ENCODE measurements around the gene OSBPL1A. TPM values are rescaled to one million over a fixed set of nuclear protein-coding genes. Genes with fewer than 3 reads are reported as not detected.

The OSBPL1A gene
- total RNA-seq, 4 donors from 2014 or later, result 52.9 to 67.6 (median 59.0) TPM

DNA sequence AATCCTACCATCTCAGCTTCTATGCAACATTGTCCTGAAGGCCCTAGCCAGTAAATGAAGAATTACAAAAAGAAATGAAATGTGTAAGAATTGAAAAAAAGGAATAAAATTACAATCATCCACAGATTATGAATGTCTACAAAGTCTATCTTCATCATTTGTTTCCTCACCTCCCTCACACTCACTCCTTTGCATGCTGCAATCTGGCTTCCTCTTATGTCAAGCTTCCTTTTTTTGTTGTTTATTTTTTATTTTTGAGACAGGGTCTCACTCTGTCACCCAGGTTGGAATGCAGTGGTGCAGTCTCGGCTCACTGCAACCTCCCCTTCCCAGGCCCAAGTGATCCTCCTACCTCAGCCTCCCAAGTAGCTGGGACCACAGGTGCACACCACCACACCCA is 129.7 kb downstream of the OSBPL1A start:
- H3K4me3 ChIP-seq, result no peak overlapping the region
- H3K36me3 ChIP-seq, result no peaks in the 10 kb centered on the region
- peaks cover 0 to 25% (median 0%) of the 10 kb centered on the region in 4 donors for H3K4me1 ChIP-seq
- TF ChIP-seq POLR2A (IDR thresholded peaks at IDR 0.05), result no peak
- TF ChIP-seq, protein P1, sequence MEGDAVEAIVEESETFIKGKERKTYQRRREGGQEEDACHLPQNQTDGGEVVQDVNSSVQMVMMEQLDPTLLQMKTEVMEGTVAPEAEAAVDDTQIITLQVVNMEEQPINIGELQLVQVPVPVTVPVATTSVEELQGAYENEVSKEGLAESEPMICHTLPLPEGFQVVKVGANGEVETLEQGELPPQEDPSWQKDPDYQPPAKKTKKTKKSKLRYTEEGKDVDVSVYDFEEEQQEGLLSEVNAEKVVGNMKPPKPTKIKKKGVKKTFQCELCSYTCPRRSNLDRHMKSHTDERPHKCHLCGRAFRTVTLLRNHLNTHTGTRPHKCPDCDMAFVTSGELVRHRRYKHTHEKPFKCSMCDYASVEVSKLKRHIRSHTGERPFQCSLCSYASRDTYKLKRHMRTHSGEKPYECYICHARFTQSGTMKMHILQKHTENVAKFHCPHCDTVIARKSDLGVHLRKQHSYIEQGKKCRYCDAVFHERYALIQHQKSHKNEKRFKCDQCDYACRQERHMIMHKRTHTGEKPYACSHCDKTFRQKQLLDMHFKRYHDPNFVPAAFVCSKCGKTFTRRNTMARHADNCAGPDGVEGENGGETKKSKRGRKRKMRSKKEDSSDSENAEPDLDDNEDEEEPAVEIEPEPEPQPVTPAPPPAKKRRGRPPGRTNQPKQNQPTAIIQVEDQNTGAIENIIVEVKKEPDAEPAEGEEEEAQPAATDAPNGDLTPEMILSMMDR (IDR thresholded peaks at IDR 0.05), result no peak
- no peak overlapping the region for H3K27ac ChIP-seq
- no peaks in the 10 kb centered on the region for H3K27me3 ChIP-seq
- no peak for DNase-seq
- H3K9me3 ChIP-seq, result no peaks in the 10 kb centered on the region

DNA sequence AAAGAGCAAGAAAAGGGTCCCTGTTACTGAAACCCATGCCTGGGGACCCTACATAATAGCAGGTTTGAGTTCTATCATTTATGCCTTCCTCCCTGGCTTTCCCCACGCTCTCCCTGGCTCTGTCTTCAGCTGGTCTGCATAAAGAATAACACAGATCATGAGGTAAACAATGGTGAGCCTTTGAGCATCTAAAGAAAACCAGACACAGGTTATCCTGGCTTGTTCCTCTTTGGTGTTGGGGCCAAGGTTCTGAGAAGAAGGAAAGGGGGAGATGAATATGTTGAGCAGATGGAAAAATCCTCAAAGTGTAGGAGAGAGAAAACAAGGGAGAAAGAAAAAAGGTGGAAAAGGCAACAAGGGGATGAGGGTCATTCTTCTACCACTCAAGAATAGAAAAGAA is 131.5 kb downstream of the OSBPL1A start:
- DNase-seq, result no peak
- H3K9me3 ChIP-seq, result no peaks in the 10 kb centered on the region
- H3K27ac ChIP-seq, result peak overlapping the region in 1 of 4 donors; percentile 31
- no peak overlapping the region for H3K4me3 ChIP-seq
- TF ChIP-seq, protein P1 (IDR thresholded peaks at IDR 0.05), result no peak
- TF ChIP-seq POLR2A (IDR thresholded peaks at IDR 0.05), result no peak
- H3K27me3 ChIP-seq, result no peaks in the 10 kb centered on the region
- H3K36me3 ChIP-seq, result no peaks in the 10 kb centered on the region
- peaks cover 0 to 28% (median 1%) of the 10 kb centered on the region in 4 donors for H3K4me1 ChIP-seq

DNA sequence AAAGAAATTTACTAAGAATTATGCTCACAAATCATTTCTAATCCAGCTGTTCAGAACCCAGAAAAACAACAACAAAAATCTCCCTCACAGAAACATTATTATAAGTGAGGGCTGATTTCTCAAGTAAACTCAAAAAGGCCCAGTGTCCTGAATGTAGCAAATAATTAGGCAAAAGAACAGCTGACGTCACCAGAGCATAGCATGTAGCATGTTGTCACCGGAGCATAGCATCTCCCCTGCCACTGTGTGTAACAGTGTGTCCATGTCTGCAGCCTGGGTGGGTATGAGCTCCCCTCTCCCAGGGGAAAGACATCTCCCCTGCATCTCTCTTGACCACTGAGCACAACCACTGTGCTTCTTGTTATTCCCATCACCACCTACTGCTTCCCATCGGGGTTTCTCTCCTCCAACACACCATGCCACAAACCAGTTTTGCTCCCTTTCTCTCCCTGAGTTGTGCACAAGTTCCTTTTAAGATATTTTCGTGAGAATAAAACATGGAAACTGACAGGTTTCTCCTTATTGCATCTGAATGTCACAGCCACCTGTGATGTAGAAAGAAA is 132.0 kb downstream of the OSBPL1A start:
- TF ChIP-seq POLR2A (IDR thresholded peaks at IDR 0.05), result no peak
- TF ChIP-seq, protein P1 (IDR thresholded peaks at IDR 0.05), result no peak
- no peak for DNase-seq
- H3K4me3 ChIP-seq, result no peak overlapping the region
- no peaks in the 10 kb centered on the region for H3K27me3 ChIP-seq
- H3K27ac ChIP-seq, result peak overlapping the region in 1 of 4 donors; percentile 31
- H3K4me1 ChIP-seq, result peaks cover 0 to 31% (median 1%) of the 10 kb centered on the region in 4 donors
- H3K9me3 ChIP-seq, result no peaks in the 10 kb centered on the region
- H3K36me3 ChIP-seq, result no peaks in the 10 kb centered on the region

DNA sequence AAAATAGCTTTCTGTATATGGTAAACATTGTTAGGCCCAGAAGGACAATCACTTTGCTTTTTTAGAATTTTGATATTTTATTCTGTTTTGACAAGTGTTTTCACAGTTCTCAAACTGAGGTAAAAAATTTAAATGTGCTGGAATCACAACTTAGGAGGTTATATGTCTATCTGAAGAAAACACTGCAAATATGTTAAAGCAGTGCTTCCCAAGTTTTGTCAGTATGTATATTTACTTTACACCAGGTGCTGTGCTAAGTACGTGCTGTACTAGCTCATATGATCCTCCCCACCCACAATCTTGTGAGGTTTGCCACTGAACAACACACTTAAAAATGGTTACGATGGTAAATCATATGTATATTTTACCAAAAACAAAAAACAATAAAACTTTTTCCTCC is 134.6 kb downstream of the OSBPL1A start:
- H3K36me3 ChIP-seq, result no peaks in the 10 kb centered on the region
- H3K27ac ChIP-seq, result peak overlapping the region in 1 of 4 donors; percentile 6
- TF ChIP-seq, protein P1 (IDR thresholded peaks at IDR 0.05), result no peak
- no peak for TF ChIP-seq POLR2A (IDR thresholded peaks at IDR 0.05)
- DNase-seq, result no peak
- H3K4me1 ChIP-seq, result peaks cover 0 to 12% (median 1%) of the 10 kb centered on the region in 4 donors
- H3K4me3 ChIP-seq, result no peak overlapping the region
- no peaks in the 10 kb centered on the region for H3K9me3 ChIP-seq
- H3K27me3 ChIP-seq, result no peaks in the 10 kb centered on the region

DNA sequence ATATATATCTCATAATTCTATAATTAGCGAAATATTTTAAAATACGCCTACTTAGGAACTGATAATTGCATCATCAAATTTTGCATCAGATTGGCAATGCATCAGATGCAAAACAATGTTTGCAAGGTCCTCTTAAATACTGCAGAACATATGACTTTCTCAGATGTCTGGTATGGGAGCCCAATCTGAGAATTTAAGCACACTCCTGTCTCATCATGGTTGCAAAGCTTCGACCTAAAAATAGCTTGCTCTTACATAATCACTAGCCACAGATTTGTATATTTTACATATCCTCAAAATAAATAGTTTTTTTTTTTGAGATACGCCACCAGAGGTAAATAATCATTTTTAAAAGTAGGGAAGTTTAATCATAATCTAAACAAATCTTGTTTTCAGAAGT is 135.5 kb downstream of the OSBPL1A start:
- TF ChIP-seq, protein P1 (IDR thresholded peaks at IDR 0.05), result no peak
- no peak for TF ChIP-seq POLR2A (IDR thresholded peaks at IDR 0.05)
- Histone ChIP-seq H3K27ac (no peak overlapping the region), H3K27me3 (no peaks in the 10 kb centered on the region), H3K9me3 (no peaks in the 10 kb centered on the region), H3K36me3 (no peaks in the 10 kb centered on the region), H3K4me1 (peaks cover 0 to 12% (median 1%) of the 10 kb centered on the region in 4 donors), H3K4me3 (no peak overlapping the region)
- no peak for DNase-seq

All from Peyer's patch (tissue), 4 donors.